ENCODE measurements around the gene CTNS.
A peak's percentile ranks its signal among the peaks of the same experiment; 100 is the strongest.

CTNS gene

DNA sequence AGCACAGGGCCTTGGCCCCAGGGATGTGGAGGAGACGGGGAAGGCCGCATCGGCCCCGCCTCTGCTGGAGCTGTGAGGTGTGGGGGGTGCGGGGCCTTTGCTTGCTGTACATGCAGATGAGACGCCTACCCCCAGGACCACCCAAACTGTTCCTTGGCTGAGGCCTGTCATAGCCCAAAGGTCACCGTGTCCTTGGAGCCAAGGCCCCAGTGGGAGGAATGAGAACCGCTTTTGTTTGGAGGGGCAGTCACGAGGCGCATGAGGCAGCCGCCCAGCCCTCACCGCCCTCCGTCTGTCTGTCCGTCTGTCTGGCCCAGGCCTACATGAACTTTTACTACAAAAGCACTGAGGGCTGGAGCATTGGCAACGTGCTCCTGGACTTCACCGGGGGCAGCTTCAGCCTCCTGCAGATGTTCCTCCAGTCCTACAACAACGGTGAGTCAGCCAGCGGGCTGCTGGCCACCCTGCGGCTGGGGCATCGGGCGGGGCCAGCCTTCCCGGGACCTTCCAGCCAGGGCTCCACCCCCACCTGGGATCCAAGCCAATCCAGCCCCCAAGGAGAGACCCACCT lies 23.1 kb downstream of the CTNS start:
- no peak for DNase-seq

DNA sequence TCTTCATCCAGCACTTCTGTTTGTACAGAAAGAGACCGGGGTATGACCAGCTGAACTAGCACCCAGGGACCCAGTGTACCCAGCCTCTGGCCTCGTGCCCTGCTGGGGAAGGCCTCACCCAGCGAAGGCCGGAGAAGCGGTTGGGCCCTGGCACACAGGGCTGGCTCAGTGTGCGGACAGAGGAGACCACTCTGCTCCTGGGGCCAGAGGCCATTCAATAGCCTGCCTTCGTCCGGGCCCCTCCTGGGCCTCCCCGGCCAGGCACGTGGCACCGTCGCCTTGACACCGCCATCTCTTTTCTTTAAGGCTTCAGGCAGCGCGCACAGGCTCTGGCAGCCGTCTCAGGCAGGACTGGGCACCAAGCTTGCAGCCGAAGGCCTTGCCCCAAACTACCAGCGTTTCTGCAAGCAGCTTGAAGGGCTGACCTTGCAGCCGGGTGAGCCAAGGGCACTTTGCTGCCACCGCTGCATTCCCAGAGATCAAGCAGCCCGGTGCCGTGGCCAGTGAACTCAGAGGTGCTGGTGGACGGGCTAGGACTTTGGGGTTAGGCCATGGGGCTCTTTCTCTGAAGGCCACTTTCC lies 23.8 kb downstream of the CTNS start:
- DNase-seq = no peak

DNA sequence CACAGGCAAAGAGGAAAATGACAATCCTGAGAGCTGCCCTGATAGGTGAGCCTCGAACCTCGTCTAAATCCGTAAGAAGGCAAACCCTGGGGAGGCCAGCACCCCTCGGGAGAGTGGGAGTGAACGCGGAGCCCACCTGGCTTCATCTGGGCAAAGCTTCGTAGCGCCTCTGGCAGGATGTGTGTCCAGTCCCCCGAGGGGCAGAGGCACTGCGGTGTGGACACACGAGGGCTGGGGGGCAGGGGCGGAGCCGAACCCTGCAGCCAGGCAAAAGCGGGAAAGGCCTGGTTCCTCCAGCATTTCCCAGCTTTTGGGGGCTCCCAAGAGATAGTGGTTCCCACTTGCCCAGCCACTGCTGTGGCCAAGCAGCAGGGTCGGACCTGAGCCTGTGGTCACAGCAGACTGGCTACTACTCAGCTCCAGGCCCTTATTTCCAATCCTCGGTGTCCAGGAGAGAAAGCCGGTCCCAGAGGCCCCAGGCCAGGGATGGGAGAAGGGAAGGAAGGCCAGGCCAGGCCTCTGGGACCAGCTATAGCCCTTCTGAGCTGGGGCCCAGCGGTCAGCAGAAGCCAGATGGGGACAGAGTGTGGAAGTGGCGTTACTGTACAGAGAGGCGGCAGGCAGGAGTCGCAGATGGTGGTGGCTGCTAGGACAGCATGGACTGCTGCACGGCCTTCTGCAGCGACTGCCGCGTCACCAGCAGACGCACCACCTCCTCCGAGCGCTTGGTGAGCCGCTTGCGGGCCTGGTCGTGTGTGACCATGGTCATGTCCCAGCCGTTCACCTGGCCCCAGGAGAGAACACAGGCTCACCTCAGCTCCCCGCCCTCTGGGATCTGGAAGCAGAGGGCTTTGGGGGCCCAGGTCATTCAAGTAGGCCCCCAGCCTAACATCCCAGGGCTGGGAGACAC lies 26.8 kb downstream of the CTNS start:
- no peak for DNase-seq

DNA sequence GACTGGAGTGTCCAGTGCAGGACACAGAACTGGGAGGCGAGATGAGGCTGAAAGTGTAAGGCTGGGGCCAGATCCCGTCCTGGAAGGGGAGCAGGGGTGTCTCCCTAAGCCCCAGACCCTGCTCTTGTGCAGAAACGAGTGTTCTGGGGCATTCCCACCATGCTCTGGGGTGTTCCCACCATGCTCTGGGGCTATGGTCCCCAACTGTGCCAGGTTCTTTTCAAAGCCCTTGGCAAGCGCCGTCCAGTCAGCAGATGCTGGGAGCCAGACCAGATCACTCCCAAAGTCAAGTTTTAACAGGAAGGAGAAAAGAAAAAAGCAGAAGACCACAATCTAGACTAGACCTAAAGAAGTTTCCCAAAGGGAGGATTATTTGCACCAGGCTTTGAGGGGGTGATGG lies 29.3 kb downstream of the CTNS start:
- no peak for DNase-seq

DNA sequence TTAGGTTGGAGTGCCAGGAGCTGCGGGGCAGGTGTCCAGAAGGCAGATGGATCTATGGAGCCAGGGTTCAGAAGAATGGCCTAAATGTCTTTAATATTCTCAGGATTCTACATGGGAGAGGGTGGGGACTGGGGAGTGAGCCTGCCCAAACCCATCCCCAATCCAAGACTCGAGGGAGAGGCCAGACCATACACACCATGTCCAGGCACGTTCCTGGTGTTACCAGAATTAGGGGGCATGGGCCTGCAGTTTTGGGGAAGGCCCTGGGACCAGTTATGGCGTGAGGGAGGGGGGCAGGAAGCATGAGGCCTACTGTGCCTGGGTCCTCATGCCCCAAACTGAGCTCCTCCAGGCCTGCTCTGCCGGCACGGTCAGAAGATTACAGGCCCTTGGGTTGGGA lies 30.0 kb downstream of the CTNS start:
- no peak for DNase-seq

DNA sequence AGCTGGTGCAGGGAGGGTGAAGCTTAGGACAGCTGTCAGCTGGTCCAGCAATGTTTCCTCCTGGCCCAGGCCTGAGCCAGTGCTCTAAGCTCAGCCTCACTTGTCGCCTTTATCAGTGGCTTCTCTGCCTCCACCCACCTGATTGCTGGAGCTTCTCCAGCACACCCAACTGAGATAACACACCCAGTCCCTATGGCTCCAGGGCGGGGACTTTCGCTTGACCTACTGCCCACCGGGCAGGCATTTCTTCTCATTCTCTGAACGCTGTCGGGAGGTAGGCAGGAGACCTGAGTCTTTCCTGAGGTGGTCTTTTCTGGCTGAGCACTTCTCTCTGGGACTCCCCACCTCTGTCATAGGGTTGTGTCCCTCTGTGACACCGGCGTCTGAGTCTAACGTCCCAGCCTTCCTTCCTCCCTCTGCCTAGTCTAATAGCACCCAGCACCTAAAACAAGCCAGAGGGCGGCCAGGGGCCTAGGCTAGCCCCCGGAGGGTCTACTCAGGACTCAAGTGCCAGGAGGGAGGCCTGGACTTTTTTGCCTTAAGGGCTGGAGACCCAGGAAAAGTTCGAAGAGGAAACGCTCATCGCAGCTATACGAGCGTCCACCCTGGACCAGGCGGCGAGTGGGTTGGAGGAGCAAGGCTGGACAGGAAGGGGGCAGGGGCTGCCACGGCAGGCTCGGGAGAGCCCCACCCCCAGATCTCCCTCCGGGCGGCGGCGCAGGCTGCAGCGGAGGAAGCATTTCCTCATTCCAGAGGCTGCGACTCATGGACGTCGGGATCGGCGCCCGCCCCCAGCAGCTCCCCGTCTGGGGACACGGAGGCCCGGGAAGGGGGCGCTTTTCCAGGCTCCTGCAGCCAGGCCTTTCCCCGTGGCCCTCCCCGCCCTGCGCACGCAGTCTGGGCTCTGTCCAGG lies 31.1 kb downstream of the CTNS start:
- DNase-seq = peak; percentile 63 to 84

DNA sequence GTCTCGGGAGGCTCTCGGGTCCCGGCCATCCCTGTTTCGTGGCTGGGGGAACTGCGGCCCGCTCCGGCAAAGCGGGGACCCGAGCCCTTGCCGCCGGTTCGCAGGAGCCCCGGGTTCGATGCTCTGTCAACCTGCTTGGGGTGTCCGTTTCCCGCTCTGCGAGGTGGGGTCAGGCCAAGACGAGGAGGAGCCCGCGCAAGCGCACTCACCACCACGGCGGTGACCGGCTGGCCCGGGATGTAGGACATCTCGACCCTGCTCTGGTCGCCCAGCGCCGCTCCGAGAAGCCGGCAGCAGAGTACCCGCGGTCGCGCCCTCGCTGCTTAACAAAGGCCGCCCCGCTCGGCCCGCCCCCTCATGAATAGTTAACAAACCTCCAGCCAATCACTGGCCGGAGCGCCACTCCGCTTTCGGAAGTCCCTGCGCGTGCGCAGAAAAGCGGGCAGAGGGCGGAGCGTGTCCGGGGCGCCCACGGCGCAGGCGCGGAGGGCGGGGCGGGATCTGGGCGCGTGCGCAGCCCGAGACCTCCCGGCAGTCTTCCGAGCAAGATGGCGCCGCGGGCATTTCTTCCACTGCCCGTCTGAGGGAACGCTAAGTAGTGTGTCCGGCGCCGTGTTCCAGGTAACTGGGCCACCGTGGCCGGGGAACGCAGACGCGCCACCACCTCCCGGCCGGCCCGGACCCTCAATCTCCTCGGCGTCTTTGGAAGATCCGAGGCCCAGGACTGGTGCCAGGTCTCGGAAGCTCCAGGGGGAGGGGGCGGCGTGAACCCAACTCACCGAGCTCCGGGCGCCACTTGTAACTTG lies 31.9 kb downstream of the CTNS start, which contains the start of the genes EMC6 and TAX1BP3:
TSS of gene EMC6 (plus strand) at position 534 of the 806 bp plus-strand sequence. CDS start 335 bp downstream, outside the sequence.
TSS of gene TAX1BP3 (minus strand) at position 300 of the 806 bp plus-strand sequence. CDS start at position 248, 52 bp downstream.
- peak; percentile 99 for DNase-seq

DNA sequence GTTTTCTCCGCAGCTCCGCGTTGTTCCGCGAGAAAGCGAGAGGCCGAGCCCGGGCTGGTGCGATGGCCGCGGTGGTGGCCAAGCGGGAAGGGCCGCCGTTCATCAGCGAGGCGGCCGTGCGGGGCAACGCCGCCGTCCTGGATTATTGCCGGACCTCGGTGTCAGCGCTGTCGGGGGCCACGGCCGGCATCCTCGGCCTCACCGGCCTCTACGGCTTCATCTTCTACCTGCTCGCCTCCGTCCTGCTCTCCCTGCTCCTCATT lies 32.5 kb downstream of the CTNS start:
- no peak for DNase-seq

DNA sequence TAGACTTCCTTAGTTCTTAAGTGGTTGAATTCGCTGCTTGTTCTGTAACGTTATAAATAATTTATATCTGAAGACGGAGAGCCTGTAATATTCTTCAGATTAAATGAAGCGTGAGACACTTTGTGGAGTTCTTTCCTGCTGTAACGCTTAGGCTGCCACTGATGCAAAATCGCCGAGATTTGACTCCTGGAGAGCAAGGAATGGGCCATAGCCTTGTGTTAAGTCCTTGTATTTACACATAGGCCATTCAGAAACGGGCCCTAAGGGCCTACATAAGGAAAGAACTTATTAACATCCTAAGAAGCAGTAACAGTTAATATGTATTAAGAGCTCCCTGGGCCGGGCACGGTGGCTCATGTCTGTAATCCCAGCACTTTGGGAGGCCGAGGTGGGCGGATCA lies 33.0 kb downstream of the CTNS start:
- no peak for DNase-seq

DNA sequence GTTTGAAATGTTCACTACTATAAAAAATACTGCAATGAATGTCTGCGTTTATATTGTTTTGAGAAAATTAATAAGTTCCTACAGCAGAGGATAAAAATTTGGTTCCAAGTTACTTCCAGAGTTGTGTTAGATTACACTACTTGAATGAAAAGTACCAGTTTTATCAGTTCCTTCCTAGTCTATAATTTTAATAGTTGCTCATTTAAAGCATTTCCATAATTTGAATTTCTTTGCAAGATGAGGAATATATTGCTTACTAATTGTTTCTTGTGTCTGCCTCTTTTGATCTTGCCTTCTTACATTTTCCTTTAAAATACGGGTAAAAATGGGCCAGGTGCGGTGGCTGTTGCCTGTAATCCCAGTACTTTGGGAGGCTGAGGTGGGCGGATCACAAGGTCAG lies 36.0 kb downstream of the CTNS start:
- DNase-seq = no peak

DNA sequence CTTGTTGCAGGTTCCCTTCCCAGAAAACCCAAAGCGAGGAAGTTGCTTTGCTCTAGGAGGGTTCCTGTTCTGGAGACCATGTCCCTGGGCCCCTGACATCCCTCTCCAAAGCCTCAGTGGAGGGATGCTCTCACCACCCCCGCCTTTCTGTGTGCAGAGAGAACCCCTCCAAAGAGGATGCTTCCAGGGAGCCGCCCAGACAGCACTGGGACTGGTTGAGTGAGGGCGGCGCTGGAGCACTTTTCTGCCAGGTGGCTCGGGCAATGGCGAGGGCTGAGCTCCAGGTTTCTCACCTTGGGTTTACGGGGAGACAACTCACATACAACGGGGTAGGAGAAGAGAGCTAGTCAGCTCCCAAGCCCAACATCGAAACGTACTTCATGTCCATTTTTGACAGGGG lies 39.3 kb downstream of the CTNS start:
- no peak for DNase-seq

DNA sequence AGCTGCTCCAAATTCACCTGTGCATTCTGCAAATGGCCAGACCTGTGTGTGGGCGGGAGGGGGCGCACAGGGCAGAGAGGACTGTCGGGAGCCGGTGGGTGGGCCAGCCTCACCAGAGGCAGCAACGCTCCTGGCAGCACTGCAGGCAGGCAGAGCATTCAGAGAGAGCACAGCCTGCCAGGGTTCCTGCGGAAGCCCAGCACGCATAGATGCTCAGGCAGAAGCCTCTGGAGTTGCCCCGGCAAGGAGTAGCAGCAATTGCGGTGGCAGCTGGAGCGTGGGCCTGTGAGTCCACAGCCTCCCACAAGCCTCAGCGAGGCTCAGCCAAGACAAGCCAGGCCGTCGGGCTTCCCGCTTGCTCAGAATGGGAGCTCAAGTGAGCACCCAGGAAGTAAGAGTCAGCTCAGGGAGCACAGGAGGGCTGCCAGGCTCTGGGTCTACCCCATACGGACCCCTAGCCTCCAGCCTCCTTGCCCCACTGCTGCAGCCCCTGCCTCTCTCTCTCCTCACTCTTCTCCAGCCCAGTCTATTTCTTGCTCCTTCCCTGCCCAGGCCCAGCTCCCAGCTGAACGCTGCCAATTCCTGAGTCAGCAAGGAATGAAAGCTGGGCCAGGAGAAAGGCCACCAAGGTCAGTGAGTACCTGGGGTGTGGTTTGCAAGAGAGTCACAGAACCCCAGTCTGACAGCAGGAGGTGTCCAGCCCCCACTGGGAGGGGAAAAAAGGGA lies 41.7 kb downstream of the CTNS start:
- DNase-seq = no peak

DNA sequence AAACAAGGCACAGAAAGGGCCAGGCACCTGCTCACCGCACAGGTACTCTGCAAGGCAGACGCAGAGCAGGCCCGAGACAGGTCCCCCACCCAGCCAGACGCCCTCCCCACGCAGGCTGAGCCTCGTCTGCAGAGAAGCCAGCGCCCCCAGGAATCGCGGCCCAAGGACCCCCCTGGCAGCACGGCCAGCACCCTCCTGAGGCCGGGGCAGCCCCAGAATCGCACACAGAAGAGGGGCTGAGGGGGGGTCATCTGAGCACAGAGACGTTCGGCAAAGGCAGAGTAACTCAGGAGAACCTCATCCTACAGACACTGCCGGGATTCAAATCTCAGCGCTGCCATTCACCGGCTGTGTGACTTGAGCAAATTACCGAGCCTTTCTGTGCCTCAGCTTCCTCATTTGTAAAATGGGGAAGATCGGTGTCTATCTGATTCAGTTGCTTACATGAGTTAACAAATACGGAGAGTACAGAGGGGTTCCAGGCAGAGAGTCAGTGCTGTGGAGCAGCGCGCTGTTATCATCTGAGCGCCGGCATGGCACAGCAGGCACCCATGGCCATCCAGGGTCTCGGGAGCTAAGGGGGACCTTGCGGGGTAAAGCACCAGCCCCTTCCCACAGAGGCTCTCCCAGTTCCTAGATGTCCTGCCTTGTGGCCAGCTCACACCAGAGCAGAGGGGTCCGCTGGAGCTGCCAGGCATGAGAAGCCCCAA lies 42.4 kb downstream of the CTNS start:
- peak; percentile 41 to 58 for DNase-seq

DNA sequence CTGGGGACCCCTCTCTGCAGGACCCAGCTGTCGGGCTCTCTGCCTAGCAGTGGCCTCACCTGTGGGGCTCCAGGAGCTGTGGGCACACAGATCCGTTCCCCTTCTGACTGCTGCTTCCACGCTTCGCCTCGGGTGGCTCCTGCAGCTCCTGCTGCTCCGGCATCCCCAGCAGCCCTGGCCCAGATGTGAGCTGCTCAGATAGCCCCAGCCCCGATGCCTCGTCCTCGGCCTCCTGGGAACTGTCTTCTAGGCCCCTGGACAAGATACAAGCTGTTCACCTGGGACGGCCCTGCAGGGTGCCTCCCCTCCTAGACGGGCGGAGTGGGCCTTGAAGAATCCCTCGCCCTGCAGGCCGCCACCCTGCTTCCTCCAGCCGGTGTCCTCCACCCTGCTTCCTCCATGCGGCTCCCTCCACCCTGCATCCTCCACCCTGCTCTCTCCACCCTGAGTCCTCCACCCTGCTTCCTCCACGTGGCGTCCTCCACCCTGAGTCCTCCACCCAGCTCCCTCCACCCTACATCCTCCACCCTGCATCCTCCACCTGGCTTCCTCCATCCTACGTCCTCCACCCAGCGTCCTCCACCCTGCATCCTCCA lies 43.1 kb downstream of the CTNS start:
- no peak for DNase-seq

DNA sequence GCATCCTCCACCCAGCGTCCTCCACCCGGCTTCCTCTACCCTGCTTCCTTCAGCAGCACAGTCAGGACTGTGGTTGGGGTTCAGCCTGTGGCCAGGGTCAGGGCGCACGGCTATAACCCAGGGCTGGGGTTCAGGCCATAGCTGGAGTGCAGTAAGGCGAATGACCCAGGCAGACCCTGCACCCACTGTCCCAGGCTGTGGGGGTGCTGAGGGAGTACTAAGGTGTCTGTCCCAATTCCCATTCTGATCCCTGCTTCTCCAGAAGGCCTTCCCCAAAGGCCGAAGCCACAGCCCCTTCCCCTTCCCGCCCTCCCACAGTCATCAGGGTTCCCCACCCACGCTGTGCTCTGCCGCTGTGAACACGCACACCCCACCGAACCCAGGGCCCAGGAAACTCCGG lies 44.5 kb downstream of the CTNS start:
- no peak for DNase-seq

DNA sequence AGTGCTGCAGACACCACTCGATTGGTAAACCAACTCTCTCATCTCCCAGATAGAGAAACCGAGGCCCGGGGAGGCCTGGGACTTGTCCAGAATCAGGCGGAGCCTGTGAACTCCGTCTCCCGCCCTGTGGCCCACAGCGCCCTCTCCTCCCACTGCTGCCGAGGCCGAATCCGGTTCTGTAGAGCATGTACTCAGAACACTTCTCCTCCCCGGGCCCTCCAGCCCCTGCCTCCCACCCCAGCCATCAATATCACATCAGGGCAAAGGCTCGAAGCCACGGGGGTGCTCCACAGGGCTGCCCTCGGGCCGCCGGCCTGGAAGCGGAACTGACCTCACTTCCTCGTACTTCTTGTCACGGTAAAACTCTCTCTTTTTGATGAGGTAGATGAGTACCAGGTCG lies 45.0 kb downstream of the CTNS start:
- DNase-seq = no peak

DNA sequence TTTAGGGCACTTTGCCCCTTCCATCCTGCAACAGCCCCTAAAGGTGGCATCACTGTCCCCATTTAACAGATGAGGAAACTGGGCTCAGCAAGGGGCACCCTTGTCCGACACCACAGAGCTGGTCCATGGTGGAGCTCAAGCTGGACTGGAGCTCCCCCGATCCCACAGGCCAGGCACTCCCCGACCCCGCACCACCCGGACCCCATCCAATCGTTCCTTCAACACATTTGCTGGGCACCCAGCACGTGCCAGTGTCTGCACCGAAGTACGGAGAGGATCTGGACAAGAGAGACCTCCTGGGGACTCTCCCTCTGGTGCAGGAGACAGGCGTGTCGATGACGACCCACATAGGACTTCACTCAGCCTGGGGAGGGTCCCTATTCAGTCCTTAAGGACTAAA lies 45.5 kb downstream of the CTNS start:
- no peak for DNase-seq

DNA sequence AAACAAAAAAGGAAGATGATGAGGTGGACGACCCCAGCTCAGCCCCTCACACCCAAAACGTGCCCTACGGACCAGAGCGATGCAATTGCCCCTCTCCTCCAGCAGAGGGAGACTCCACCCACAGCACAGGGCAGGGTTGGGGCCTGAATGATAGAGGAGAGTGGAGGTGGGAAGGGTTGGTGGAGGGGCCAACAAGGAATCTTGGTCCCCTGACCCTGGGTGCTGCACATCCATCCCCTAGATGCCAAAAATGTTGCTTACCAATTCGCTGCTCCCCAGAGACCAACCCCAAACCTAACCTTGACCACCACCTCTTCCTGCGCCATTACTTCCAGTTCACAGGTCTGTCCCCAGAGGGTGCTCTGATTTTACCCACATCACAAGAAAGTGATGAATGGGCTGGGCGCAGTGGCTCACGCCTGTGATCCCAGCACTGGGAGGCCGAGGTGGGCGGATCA lies 46.5 kb downstream of the CTNS start:
- DNase-seq = peak; percentile 37 to 42

DNA sequence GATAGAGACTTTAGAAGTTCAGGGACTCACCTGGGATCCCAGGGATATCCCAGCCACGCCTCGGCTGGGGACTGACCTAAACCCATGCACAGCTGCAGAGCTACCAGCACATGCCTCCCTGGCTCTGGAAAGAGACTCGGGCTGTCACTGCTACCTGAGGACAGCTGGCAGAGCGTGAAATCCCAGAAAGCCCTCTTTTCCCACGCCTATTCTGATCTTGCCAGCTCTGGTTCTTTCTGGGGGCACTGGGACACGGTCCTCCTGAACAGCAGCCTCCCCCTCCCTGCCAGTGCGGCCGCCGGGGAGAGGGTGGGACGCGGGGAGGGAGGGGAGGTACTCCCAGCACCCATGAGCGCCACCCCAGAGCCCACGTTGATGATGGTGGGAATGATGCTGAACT lies 48.6 kb downstream of the CTNS start:
- no peak for DNase-seq

DNA sequence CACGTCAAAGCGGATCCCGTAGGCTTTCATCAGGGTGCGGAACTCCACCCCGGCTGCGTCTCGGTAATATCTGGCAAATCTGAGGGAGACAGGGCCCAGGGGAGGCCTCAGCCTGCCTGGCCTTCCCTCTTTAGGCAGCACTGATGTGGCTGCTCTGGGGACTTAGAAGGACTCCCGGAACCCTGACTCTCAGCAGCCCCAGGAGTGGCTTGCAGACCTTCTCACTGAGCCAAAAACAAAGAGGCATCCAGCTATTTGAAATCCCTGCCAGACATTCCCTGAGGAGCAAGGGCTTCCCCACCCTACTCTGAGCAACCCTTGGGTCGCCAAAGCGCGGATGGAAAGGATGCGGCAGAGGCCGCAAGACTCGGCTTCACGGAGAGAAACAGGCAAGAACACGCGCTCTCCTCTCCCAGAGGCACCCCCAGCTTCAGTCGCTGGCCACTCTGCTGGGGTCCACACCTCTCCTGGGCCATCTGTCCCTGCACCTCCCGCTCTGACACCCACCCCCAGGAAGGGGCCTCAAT lies 51.5 kb downstream of the CTNS start:
- no peak for DNase-seq
